IPS-18c (cell line): ENCODE measurements around the gene ADCY9.

Source experiments
- H3K4me3 ChIP-seq: 2 replicates; pipeline ENCODE4 v1.7.0; 2013; ENCODE audit warnings: low read depth, mild to moderate bottlenecking, low read length, moderate library complexity; ENCODE audit not compliant: insufficient read depth
- H3K9me3 ChIP-seq: one replicate; pipeline ENCODE4 v1.6.1; 2013; ENCODE audit warnings: mild to moderate bottlenecking, low read length, moderate library complexity; ENCODE audit not compliant: control insufficient read depth, insufficient read depth

The ADCY9 gene

DNA sequence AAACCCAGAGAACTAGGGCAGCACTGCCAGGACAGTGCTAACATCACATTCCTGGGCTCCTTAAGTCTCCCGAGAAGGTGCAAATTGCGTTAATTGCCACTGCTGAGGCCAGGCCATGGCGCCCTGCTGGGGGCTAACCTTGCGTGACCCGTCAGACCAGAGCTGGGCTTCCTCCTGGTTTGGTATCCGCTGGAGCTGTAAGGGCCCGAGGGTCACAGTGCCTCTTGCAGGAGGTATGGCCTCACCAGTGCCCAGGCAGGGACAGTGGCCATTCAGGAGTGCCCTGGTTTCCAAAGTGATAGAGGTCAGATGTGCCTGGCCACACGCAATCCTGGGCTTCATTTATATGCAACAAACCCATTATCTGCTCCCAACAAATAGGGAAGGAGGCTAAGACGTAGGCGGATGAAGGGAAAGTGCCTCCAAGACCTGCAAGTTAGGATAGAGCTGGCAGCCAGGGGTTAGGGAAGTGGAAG, 17.7 kb upstream of the ADCY9 start:
- Histone ChIP-seq H3K4me3 (no peak overlapping the region), H3K9me3 (peaks cover 5% of the 10 kb centered on the region)

GRCh38 chr16:4131621-4132020, 15.4 kb upstream of the ADCY9 start:
- Histone ChIP-seq H3K9me3 (peaks cover 3% of the 10 kb centered on the region), H3K4me3 (no peak overlapping the region)

DNA sequence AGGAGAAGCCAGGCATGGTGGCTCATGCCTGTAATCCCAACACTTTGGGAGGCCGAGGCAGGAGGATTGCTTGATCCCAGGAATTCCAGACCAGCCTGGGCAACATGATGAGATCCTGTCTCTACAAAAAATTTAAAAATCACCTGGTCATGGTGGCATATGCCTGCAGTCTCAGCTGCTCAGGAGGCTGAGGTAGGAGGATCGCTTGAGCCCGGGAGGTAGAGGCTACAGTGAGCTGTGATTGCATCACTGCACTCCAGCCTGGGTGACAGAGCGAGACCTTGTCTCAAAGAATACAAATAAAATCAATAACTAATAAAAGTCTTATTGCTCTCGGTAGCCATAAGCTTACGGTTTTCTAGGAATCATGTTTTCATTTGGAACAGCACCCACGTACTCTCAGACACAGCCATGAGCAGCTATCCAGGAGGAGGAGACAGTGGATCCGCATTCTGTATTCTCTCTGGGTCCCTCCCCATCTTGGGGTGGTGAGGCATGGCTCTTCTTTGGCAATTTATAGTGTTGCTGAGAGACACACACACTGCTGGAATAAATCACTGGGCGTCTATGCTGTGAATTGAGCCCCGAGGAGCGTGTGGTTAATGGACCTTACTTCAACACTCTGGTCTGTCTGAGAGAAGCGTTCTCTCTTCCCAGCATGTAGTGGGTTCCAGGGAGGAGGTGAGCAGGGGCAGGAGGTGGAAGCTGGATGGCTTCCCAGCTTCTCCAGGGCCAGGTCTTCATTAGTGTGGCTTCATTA, 8.5 kb upstream of the ADCY9 start:
- no peak overlapping the region for H3K4me3 ChIP-seq
- no peaks in the 10 kb centered on the region for H3K9me3 ChIP-seq

GRCh38 chr16:4123616-4124300, 7.5 kb upstream of the ADCY9 start:
- Histone ChIP-seq H3K4me3 (no peak overlapping the region), H3K9me3 (no peaks in the 10 kb centered on the region)

- H3K9me3 ChIP-seq, result no peaks in the 10 kb centered on the region
- no peak overlapping the region for H3K4me3 ChIP-seq
These were observed 3.9 kb upstream of the ADCY9 start for GRCh38 chr16:4120176-4120575.

GRCh38 chr16:4117250-4117578, 972 bp upstream of the ADCY9 start:
- no peaks in the 10 kb centered on the region for H3K9me3 ChIP-seq
- H3K4me3 ChIP-seq, result peak overlapping the region; percentile 53; the same call in 1 of the 2 replicates

DNA sequence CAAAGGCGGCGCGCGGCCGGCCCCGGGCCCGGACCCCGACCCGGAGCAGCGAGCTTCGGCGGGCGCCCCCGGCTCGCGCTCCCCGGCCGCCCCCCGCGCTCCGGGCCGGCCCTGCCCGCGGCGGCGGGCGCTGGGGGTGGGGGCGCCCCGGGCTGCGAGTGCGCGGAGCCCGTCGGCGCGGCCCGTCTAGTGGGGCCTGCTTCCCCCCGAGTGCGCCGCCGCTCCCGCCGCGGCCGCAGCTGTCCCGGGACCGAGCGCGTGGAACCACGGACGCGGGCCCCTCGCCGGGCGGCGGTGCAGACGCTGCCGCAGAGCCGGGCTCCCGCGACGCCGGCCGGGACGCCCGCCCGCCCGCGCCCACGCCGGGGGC, 308 bp downstream of the ADCY9 start:
- H3K4me3 ChIP-seq, result peak overlapping the region; percentile 78
- no peaks in the 10 kb centered on the region for H3K9me3 ChIP-seq

DNA sequence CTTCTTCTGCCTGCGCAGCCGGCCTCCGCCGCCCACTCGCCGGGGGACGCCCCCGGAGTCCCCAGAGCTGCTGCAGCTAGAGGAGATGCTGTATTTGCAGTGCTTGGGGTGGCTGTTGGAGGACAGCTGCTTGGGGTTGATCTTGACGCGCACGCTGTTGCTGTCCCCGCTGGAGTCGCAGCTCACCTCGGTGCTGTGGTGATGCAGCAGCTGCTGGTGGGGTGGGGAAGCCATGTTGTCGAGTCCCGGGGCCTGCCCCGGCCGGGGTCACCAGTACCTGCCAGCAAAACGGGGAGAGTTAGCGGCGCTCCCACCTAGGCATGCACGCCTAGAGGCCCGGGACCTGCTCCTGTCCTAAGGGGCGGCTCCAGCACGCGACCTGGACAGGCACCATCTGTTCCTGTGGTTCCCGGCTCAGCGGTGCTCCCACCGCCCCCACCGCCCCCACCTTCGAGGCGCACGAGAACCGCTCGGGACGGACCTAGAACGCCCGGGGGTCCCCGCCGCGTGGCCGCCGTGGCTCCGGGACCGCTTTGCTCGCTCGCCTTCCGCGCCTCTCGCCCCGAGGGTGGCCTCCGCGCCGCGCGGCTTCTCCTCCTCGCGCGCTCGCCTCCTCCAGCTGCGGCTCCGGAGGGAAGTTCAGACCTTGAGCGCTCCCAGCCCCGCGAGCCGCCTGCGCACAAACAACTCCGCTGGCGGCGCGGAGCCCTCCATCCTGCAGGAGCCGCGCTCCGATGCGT, 863 bp downstream of the ADCY9 start:
- Histone ChIP-seq H3K4me3 (peak overlapping the region; percentile 78), H3K9me3 (no peaks in the 10 kb centered on the region)

DNA sequence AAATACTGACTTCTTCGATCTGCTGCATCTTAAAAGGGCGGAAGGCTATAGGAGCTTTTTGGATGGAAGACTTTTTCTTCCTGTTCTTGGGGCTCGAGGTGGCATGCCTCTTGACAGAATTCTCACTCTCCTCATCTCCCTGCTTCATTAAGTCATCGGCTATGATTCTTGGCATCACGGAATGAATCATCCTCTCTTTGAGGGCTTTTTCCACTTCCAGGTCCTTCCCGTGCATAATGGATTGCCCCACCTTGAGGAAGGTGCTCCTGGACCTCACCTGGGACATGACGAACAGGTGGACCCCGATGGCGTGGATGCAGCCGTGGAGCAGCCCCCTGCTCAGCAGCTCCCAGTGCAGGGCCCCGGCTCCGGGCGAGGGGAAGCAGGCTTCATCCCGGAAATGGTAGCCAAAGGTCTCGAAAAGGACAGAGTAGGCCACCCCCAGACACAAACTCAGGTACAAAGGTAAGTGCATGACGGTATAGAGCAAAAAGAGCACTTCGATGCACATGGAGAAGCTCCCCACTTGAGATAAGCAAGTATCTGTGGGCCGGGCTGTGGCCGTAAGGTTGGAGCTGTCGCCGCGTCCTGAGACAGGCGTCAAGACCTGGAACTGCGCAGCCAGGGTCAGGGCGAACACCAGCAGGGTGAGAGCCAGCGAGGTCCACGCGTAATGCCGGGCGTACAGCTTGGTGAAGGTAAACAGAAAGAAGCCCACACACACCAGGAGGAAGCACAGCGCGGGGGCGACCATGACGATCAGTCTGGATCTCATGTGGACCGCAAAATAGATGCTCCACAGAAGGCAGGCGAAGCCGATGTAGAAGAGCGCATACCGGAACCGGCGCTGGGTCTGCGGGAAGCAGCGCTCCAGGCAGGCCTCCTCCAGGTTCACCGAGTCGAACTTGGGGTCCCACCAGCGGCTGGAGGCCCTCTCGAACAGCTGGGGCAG, 1.7 kb downstream of the ADCY9 start:
- Histone ChIP-seq H3K4me3 (peak overlapping the region; percentile 78), H3K9me3 (no peaks in the 10 kb centered on the region)

DNA sequence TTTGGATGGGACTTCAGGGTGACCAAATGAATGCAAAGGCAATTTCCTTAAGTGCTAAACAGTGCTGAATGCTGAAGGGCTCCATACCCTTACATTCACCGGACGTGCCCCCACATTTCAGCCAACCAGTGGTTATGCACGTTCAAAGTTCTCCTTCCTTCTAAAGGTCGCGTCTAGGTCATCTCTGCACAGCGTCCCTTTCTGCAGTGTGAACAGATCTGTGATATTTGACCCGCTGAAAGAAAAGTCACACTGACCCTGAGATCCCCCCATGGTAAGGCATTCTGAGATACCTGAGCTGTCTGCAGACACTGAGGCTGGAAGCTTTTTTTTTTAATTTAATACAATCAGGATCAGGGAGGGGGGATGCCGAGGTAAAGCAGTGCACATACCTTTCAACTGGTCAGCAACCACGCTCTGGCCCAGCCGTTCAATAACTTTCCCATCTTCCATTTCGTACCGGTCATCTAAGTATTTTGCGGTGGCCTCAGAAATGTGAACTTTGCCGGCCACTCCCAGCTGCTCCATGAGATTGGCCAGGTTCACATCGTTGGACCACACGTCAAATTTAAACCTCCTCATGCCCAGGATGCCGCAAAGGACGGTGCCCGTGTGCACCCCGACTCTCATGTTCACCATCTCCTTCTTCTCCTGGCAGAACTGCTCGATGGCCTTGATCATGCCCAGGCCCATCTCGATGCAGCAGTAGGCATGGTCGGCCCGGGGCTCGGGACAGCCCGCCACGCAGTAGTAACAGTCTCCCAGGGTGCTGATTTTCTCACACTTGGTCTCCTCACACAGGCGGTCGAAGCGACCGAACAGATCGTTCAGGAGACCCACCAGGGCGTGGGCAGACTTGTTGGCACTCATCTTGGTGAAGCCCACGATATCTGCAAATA, 2.6 kb downstream of the ADCY9 start:
- H3K9me3 ChIP-seq, result no peaks in the 10 kb centered on the region
- no peak overlapping the region for H3K4me3 ChIP-seq

DNA sequence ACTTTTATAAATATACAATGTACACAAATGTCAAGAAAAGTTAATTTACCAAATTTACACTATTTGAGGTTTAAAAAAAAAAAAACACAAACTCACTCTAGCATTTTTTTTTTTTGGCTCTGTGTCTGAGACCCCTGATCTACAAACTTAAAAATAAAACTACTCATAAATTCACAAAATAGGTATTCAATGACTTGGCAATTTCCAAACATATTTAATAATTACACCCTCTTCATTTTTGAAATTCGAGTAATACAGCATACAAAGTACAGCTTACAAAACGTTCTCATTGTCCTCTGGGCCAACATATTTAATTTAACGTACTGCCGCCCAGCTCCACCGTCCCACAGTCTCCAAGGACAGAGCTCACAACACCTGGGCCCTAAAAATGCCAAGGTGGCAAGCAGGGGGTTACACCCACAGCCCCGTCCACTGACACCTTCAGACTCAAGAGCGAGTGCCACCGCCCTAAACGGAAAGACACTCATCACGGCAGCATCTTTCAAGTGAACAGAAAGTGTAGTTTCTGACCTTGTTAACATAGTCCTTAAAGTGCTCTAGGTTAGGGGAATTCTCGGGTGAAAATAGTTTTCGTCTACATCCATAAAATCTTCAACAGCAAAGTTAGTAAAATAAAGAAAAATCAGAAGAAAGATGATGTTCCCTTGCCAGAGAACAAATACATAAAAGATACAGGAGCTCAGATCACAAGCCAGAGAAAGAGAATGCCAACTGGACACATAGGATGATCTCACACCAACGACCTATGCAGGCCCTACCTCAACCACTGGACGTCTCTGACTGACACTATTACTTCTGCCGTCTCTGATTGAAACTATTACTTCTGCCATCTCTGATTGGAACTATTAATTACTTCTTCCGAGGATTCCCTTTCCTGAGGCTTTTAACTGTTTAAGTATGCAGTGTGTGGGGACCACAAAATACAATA, 4.2 kb downstream of the ADCY9 start:
- Histone ChIP-seq H3K9me3 (no peaks in the 10 kb centered on the region), H3K4me3 (no peak overlapping the region)

DNA sequence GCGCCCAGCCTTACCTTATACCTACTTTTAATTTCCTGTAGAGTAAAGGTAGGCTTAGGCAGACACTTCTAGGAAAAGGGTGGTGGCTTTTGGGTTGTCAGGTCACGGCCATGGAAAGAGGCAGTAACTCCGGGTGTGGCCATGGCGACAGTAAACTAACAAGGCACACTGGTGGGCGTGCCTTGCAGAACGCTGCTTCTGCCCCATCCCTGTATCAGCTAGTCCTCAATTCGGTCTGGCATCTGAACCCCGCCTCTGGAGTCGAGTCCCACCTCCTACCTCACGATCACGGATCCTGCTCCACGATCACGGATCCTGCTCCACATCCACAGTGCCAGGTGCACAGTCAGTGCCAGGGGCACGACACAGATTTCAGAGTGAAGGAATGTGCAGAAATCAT, 5.6 kb downstream of the ADCY9 start:
- Histone ChIP-seq H3K9me3 (no peaks in the 10 kb centered on the region), H3K4me3 (no peak overlapping the region)

GRCh38 chr16:4110065-4110464, 6.2 kb downstream of the ADCY9 start:
- no peak overlapping the region for H3K4me3 ChIP-seq
- no peaks in the 10 kb centered on the region for H3K9me3 ChIP-seq

DNA sequence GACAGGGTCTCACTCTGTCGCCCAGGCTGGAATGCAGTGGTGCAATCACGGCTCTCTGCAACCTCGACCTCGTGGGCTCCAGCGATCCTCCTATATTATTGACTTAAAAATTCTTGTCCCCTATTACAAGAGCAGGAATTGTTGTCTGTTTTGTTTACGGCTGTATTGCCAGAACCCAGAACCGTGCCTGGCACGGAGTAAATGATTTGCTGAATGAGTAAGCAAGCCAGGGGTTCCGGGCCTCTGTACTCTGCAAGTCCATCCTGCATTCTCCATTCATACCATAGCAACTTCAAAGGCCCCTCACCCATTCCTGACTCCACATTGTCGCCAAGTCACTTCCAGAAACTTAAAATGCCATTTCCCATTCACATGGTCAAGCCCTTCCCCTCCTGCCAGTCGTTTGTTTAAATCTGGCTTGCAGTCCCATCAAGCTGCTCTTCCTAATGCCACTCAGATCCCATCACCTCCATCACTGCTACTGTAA, 6.9 kb downstream of the ADCY9 start:
- H3K4me3 ChIP-seq, result no peak overlapping the region
- H3K9me3 ChIP-seq, result no peaks in the 10 kb centered on the region

DNA sequence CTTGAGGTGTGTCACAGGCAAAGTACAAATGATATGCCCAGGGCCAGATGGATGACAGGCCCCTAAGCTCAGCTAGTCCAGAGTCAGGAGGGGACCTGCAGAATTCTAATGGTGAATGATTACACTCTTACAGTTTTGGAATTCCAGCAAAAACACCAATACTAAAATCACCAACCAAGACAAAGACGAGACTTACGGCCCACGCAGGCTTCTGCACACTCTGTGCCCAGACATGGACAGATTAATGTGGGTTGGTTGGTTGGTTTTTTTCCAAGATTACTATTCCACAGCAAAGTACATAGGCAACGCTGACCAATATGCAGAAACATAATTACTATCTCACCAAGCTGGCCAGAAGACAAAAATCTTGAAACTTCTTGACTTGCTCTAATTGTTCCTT, 9.7 kb downstream of the ADCY9 start:
- no peak overlapping the region for H3K4me3 ChIP-seq

More for the DNA sequence above, 9.7 kb downstream of the ADCY9 start:
- H3K9me3 ChIP-seq, result no peaks in the 10 kb centered on the region
